ENCODE measurements around the gene KCNQ1OT1. TPM values are rescaled to one million over a fixed set of nuclear protein-coding genes. Genes with fewer than 3 reads are reported as not detected.

KCNQ1OT1 gene
- total and polyA plus RNA-seq, 7 donors = 0.01 to 0.56 (median 0.30) TPM

DNA sequence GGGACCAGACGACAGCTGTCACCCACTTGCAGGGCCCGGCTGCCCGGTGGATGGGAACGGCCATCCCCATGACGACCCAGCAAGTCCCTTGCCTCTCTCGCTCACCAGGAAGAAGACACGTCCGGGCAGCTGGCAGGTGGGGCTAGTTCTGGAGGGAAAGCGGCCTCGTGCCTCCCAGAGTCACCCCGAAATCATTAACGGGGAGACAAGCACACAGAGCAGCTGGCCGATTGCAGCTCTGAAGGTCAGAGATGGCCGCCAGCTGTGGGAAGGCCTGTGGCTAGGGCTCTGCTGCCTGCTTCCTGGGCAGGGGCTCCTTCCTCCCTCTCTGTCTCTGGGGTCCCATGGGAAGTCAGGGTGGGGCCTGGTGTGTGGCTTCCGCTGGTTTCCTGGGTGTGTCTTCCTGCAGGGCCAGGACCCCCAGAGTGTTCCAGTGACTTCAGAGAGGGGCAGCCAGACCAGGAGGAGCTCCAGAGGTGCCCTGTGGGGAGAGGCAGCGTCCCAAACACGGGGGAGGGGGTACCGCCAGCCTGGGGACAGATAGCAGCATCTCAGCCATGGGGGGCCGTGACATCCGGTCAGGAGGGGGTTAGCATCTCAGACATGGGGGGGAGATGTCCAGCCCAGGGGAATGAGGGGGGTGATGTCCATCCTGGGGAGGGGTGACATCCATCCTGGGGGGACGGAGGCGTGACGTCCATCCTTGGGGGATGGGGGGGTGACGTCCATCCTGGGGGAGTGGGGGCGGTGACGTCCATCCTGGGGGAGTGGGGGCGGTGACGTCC lies 140.1 kb downstream of the KCNQ1OT1 start:
- intact Hi-C loops (cut with DNase I) = no loop called here
- DNase-seq (peak; percentile 11 to 37), ATAC-seq (no peak)
- H3K9me3 ChIP-seq = no peaks in the 10 kb centered on the region
- peaks cover 0 to 3% (median 0%) of the 10 kb centered on the region in 3 donors for H3K27me3 ChIP-seq (ENCODE audit: insufficient read depth in 3 of 3, low read length in 2 of 3)
- H3K27ac ChIP-seq = no peak overlapping the region
- WGBS, 3 donors = 62 to 65% (median 63%) methylated on average over 25 to 28 of the region's 28 CpGs
- H3K36me3 ChIP-seq (ENCODE audit: insufficient read depth in 1 of 2, low read depth in 1 of 2) = no peaks in the 10 kb centered on the region
- no peak for TF ChIP-seq CTCF (IDR thresholded peaks at IDR 0.05)
- H3K4me3 ChIP-seq = no peak overlapping the region
- H3K4me1 ChIP-seq = no peaks in the 10 kb centered on the region

DNA sequence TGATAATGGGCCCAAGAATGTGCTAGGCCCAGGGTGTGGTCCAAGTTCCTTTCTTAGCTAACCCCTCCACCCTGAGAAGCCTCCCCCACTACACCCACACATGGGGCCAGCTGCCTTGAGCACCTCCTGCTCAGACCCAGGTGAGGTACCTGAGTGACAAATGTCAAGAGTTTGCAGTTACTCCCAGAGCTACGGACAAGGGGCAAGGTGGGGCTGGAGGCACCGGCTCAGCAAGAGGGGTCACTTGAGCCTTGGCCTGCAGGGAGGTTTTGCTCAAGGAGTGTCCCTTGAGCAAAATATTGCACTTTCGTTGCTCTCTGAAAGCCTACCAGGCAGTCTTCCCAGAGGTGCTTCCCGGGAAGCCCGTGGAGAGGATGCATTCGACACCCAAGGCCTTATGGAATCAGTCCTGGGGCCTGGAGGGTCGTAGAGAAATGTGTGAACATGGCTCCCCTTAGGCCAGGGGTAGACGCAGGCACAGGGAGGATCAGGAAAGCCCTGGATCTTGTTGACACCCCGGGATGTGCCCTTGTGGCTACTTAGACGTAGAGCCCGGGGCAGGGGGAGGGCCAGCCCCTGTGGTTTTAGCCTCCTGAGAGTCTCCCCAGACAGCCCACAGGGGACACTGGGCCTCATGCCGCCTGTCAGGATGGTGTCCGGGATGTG lies 140.8 kb downstream of the KCNQ1OT1 start:
- no peak for TF ChIP-seq CTCF (IDR thresholded peaks at IDR 0.05)
- DNase-seq (peak in 1 of 2 donors; percentile 44), ATAC-seq (no peak)
- H3K4me1 ChIP-seq = no peaks in the 10 kb centered on the region
- no peak overlapping the region for H3K4me3 ChIP-seq
- intact Hi-C loops (cut with DNase I) = no loop called here
- no peaks in the 10 kb centered on the region for H3K9me3 ChIP-seq
- H3K27ac ChIP-seq = no peak overlapping the region
- H3K36me3 ChIP-seq (ENCODE audit: insufficient read depth in 1 of 2, low read depth in 1 of 2) = no peaks in the 10 kb centered on the region
- 86 to 87% (median 87%) methylated on average over 13 of the region's 13 CpGs for WGBS, 3 donors
- H3K27me3 ChIP-seq (ENCODE audit: insufficient read depth in 3 of 3, low read length in 2 of 3) = peaks cover 0 to 3% (median 0%) of the 10 kb centered on the region in 3 donors

GRCh38 chr11:2558397-2558796 lies 141.4 kb downstream of the KCNQ1OT1 start:
- H3K27me3 ChIP-seq (ENCODE audit: insufficient read depth in 3 of 3, low read length in 2 of 3) = peaks cover 0 to 3% (median 0%) of the 10 kb centered on the region in 3 donors
- no peak overlapping the region for H3K27ac ChIP-seq
- no peaks in the 10 kb centered on the region for H3K9me3 ChIP-seq
- intact Hi-C loops (cut with DNase I) = no loop called here
- 91 to 95% (median 94%) methylated on average over 17 of the region's 17 CpGs for WGBS, 3 donors
- no peaks in the 10 kb centered on the region for H3K36me3 ChIP-seq (ENCODE audit: insufficient read depth in 1 of 2, low read depth in 1 of 2)
- DNase-seq (peak in 1 of 2 donors; percentile 7), ATAC-seq (no peak)
- H3K4me3 ChIP-seq = no peak overlapping the region
- no peak for TF ChIP-seq CTCF (IDR thresholded peaks at IDR 0.05)
- H3K4me1 ChIP-seq = no peaks in the 10 kb centered on the region

Other genes starting within 250 kb of the KCNQ1OT1 start
- gene CDKN1C, start 185.8 kb upstream of the KCNQ1OT1 start, total RNA-seq = 10 to 100 TPM; 14.3 to 37.7 (median 27.9) TPM
- 10 to 100 TPM; 24.5 to 49.4 (median 30.7) TPM for gene CDKN1C, start 185.8 kb upstream of the KCNQ1OT1 start, polyA plus RNA-seq
- gene PHLDA2, start 229.4 kb upstream of the KCNQ1OT1 start, total RNA-seq = 1 to 10 TPM in 1 of 4 donors, under 1 TPM in 3; 0.49 to 1.1 (median 0.69) TPM
- 1 to 10 TPM in 1 of 3 donors, under 1 TPM in 2; 0.87 to 7.3 (median 0.97) TPM for gene PHLDA2, start 229.4 kb upstream of the KCNQ1OT1 start, polyA plus RNA-seq

Measured in psoas muscle (tissue), 8 donors.